Endodermal cell (in vitro differentiated cells): ENCODE data around the gene AKAP6. TPM values are rescaled to one million over a fixed set of nuclear protein-coding genes. Genes with fewer than 3 reads are reported as not detected.

ENCODE experiments used
- DNase-seq: peaks from one replicate; pipeline ENCODE4 v3.0.0-alpha.2; 2017
- H3K27ac ChIP-seq: 2 replicates; pipeline ENCODE4 v1.5.1; 2013; ENCODE audit warnings: mild to moderate bottlenecking, low read depth, low read length, moderate library complexity
- H3K27me3 ChIP-seq: 2 replicates; pipeline ENCODE4 v1.6.1; 2013; ENCODE audit warnings: mild to moderate bottlenecking, low read length, moderate library complexity; ENCODE audit not compliant: insufficient read depth, control insufficient read depth, poor library complexity, severe bottlenecking
- H3K36me3 ChIP-seq: 2 replicates; pipeline ENCODE4 v1.7.0; 2013; ENCODE audit warnings: mild to moderate bottlenecking, low read length, moderate library complexity; ENCODE audit not compliant: control insufficient read depth, insufficient read depth
- H3K4me1 ChIP-seq: one replicate; pipeline ENCODE4 v1.7.0; 2013; ENCODE audit warnings: low read length; ENCODE audit not compliant: control insufficient read depth, insufficient read depth
- H3K4me3 ChIP-seq: 2 replicates; pipeline ENCODE4 v1.5.1; 2013; ENCODE audit warnings: mild to moderate bottlenecking, low read length, moderate library complexity
- H3K9ac ChIP-seq: 2 replicates; pipeline ENCODE4 v1.6.1; 2013; ENCODE audit warnings: mild to moderate bottlenecking, low read length, moderate library complexity; ENCODE audit not compliant: poor library complexity, severe bottlenecking; ENCODE audit errors: extremely low read depth
- H3K9me3 ChIP-seq: 2 replicates; pipeline ENCODE4 v1.6.1; 2013; ENCODE audit warnings: mild to moderate bottlenecking, low read length, moderate library complexity; ENCODE audit not compliant: control insufficient read depth
- H3K27ac Mint-ChIP-seq: 2 replicates; pipeline ENCODE4 v1.8.0; 2020; ENCODE audit warnings: mixed read lengths
- H3K27me3 Mint-ChIP-seq: 2 replicates; pipeline ENCODE4 v1.8.0; 2021; ENCODE audit warnings: mild to moderate bottlenecking, mixed read lengths; ENCODE audit not compliant: insufficient read depth
- H3K36me3 Mint-ChIP-seq: 2 replicates; pipeline ENCODE4 v1.8.0; 2020; ENCODE audit warnings: low read depth, mixed read lengths
- H3K4me1 Mint-ChIP-seq: 2 replicates; pipeline ENCODE4 v1.8.0; 2020; ENCODE audit warnings: mixed read lengths
- H3K4me3 Mint-ChIP-seq: 2 replicates; pipeline ENCODE4 v1.8.0; 2020; ENCODE audit warnings: mild to moderate bottlenecking, moderate library complexity, mixed read lengths
- H3K9me3 Mint-ChIP-seq: 2 replicates; pipeline ENCODE4 v1.8.0; 2020; ENCODE audit warnings: mild to moderate bottlenecking, mixed read lengths
- CTCF ChIP-seq: fragments of 200-600 bp; sonication (generic); conservative IDR thresholded peaks from 2 replicates; pipeline ENCODE4 v1.5.0; 2021; ENCODE audit warnings: antibody characterized with exemption, mild to moderate bottlenecking
- WGBS, 2 experiments: methylation state at CpG; one replicate each; pipeline versions ENCODE4 v1.1.5 to v1.1.7; 2013; ENCODE audit warnings: missing lambda C conversion rate in 2 of 2, mixed read lengths in 1 of 2; ENCODE audit not compliant: insufficient coverage in 1 of 2, insufficient read length in 1 of 2; 5-methylcytosine and 5-hydroxymethylcytosine counted together
- total RNA-seq, 2 donors: library from RNA; stranded (reverse); fragmentation: NEBNext Ultra II Directional in 1 of 2; extraction: Animal tissue kit (Norgen Biotek cat#: 25700) in 1 of 2; gene quantifications; 2 replicates in 1 of 2; 3 replicates in 1 of 2; pipeline ENCODE4 v1.2.1, GENCODE V29; 2021

Gene AKAP6
- total RNA-seq, 2 donors from 2014 or later: 4.3 to 5.0 TPM

GRCh38 chr14:32336702-32337101, 7.6 kb downstream of the AKAP6 start:
- Mint-ChIP-seq H3K9me3 (no peaks in the 10 kb centered on the region), H3K27ac (no peak overlapping the region), H3K36me3 (no peaks in the 10 kb centered on the region), H3K27me3 (no peaks in the 10 kb centered on the region), H3K4me1 (peaks cover 6% of the 10 kb centered on the region), H3K4me3 (no peak overlapping the region)
- Histone ChIP-seq H3K9me3 (no peaks in the 10 kb centered on the region), H3K27ac (no peak overlapping the region), H3K36me3 (no peaks in the 10 kb centered on the region), H3K4me3 (no peak overlapping the region), H3K9ac (no peak overlapping the region), H3K4me1 (no peaks in the 10 kb centered on the region), H3K27me3 (no peaks in the 10 kb centered on the region)
- no peak for TF ChIP-seq CTCF
- WGBS, 2 experiments: 82 to 86% methylated on average over 1 to 2 of the region's 2 CpGs
- DNase-seq: no peak

GRCh38 chr14:32337759-32338158, 8.7 kb downstream of the AKAP6 start:
- Histone ChIP-seq H3K9me3 (no peaks in the 10 kb centered on the region), H3K9ac (no peak overlapping the region), H3K27ac (no peak overlapping the region), H3K4me3 (no peak overlapping the region), H3K4me1 (no peaks in the 10 kb centered on the region), H3K36me3 (no peaks in the 10 kb centered on the region), H3K27me3 (no peaks in the 10 kb centered on the region)
- no peak overlapping the region for H3K4me3 Mint-ChIP-seq
- H3K27me3 Mint-ChIP-seq: no peaks in the 10 kb centered on the region
- no peak for TF ChIP-seq CTCF
- no peak for DNase-seq
- 100% methylated on average over 1 of the region's 1 CpG; no CpG with 5 or more reads in 1 of the 2 experiments for WGBS, 2 experiments
- H3K36me3 Mint-ChIP-seq: no peaks in the 10 kb centered on the region
- no peak overlapping the region for H3K27ac Mint-ChIP-seq
- no peaks in the 10 kb centered on the region for H3K9me3 Mint-ChIP-seq
- H3K4me1 Mint-ChIP-seq: peaks cover 6% of the 10 kb centered on the region

GRCh38 chr14:32339188-32339587, 10.1 kb downstream of the AKAP6 start:
- Mint-ChIP-seq H3K27ac (no peak overlapping the region), H3K4me1 (peaks cover 6% of the 10 kb centered on the region), H3K27me3 (no peaks in the 10 kb centered on the region), H3K36me3 (no peaks in the 10 kb centered on the region), H3K4me3 (no peak overlapping the region), H3K9me3 (no peaks in the 10 kb centered on the region)
- no peak overlapping the region for H3K27ac ChIP-seq
- H3K36me3 ChIP-seq: no peaks in the 10 kb centered on the region
- no peaks in the 10 kb centered on the region for H3K4me1 ChIP-seq
- no peak overlapping the region for H3K4me3 ChIP-seq
- H3K9me3 ChIP-seq: no peaks in the 10 kb centered on the region
- H3K9ac ChIP-seq: no peak overlapping the region
- no peak for TF ChIP-seq CTCF
- WGBS, 2 experiments: 95 to 100% methylated on average over 1 of the region's 1 CpG
- DNase-seq: no peak
- no peaks in the 10 kb centered on the region for H3K27me3 ChIP-seq
